Chondrocyte (in vitro differentiated cells): ENCODE data around the gene FEN1. TPM values are rescaled to one million over a fixed set of nuclear protein-coding genes. Genes with fewer than 3 reads are reported as not detected.

Experiments used
- DNase-seq: peaks from one replicate; pipeline ENCODE4 v3.0.0; 2021; ENCODE audit warnings: mixed read lengths, low spot score
- H3K27ac Mint-ChIP-seq: one replicate; pipeline ENCODE4 v1.8.0; 2021; ENCODE audit warnings: mild to moderate bottlenecking, moderate library complexity, mixed read lengths; ENCODE audit not compliant: unreplicated experiment
- H3K27me3 Mint-ChIP-seq: 2 replicates; pipeline ENCODE4 v1.8.0; 2021; ENCODE audit warnings: low read depth, mixed read lengths
- H3K36me3 Mint-ChIP-seq: 2 replicates; pipeline ENCODE4 v1.8.0; 2021; ENCODE audit warnings: low read depth, mixed read lengths
- H3K4me1 Mint-ChIP-seq: 2 replicates; pipeline ENCODE4 v1.8.0; 2021; ENCODE audit warnings: low read depth, mild to moderate bottlenecking, mixed read lengths
- H3K4me3 Mint-ChIP-seq: one replicate; pipeline ENCODE4 v1.8.0; 2021; ENCODE audit warnings: mild to moderate bottlenecking, moderate library complexity, mixed read lengths; ENCODE audit not compliant: unreplicated experiment
- H3K9me3 Mint-ChIP-seq: 2 replicates; pipeline ENCODE4 v1.8.0; 2021; ENCODE audit warnings: low read depth, mixed read lengths
- total RNA-seq: library from RNA; stranded (reverse); gene quantifications from 3 replicates; pipeline ENCODE4 v1.2.1, GENCODE V29; 2021
- TF ChIP-seq, protein P1 (sequence below): fragments of 200-600 bp; sonication (generic); IDR thresholded peaks from 2 replicates; pipeline ENCODE4 v1.5.0; 2021; ENCODE audit warnings: antibody characterized with exemption, mild to moderate bottlenecking, moderate library complexity

Gene FEN1
- total RNA-seq, 1 donor from 2014 or later = 12.6 TPM

DNA sequence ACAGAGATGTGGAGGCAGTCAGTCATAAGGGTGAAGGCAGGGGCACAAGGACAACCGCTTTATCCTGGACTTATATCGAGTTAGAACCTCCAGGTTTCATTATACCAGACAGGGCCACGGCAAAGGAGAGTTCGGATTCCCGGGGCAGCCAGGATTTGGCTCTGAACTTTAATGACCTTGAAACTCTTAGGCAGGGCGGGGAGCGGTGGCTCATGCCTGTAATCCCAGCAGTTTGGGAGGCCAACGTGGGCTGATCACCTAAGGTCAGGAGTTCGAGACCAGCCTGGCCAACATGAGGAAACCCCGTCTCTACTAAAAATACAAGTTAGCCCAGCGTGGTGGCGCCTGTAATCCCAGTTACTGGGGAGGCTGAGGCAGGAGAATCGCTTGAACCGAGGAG, 41.3 kb upstream of the FEN1 start:
- H3K9me3 Mint-ChIP-seq = no peaks in the 10 kb centered on the region
- no peak for DNase-seq
- no peak overlapping the region for H3K27ac Mint-ChIP-seq
- H3K4me3 Mint-ChIP-seq = peak overlapping the region; percentile 21
- peaks cover 4% of the 10 kb centered on the region for H3K27me3 Mint-ChIP-seq
- H3K4me1 Mint-ChIP-seq = peaks cover 12% of the 10 kb centered on the region
- H3K36me3 Mint-ChIP-seq = no peaks in the 10 kb centered on the region
- TF ChIP-seq, protein P1, sequence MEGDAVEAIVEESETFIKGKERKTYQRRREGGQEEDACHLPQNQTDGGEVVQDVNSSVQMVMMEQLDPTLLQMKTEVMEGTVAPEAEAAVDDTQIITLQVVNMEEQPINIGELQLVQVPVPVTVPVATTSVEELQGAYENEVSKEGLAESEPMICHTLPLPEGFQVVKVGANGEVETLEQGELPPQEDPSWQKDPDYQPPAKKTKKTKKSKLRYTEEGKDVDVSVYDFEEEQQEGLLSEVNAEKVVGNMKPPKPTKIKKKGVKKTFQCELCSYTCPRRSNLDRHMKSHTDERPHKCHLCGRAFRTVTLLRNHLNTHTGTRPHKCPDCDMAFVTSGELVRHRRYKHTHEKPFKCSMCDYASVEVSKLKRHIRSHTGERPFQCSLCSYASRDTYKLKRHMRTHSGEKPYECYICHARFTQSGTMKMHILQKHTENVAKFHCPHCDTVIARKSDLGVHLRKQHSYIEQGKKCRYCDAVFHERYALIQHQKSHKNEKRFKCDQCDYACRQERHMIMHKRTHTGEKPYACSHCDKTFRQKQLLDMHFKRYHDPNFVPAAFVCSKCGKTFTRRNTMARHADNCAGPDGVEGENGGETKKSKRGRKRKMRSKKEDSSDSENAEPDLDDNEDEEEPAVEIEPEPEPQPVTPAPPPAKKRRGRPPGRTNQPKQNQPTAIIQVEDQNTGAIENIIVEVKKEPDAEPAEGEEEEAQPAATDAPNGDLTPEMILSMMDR = no peak

DNA sequence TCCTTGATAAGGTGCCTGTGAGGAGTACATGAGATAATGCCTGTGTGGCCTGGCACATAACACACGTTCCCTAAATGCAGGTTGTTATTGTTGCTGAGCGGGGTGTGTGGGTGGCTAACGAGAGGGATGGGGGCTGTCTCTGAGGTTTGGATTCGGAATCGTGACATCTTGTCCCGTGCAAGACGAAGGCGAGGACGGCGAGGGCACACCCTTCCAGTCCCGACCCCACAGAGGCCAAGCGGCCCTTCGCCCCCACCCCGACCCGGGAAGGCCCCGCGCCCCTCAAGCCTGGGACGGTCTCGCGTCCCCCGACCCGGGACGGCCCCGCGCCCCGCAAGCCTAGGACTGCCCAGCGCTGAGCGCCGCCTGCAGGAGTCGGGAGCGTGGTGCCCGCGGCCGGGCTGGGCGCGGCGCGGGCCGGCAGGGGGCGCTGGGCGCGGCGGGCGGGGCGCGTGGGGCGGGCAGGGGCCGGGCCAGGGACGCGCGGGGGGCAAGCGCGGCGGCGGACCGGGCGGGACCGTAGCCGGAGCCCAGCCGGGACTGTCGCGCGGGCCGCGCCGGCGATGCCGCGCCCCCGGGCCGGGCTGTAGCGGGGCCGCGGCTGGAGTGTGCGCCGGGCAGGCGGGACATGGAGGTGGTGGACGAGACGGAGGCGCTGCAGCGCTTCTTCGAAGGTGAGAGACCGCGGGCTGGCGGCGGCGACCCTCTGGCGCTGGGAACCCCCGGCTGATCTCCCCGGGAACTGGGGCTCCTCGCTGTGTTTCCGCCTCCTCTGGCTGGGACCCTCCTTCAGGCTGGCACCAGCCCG, 40.4 kb upstream of the FEN1 start, which contains the start of gene MYRF:
Gene MYRF (plus strand): TSS at position 520 of the 808 bp plus-strand sequence. CDS start 109 bp downstream, at position 629.
- Mint-ChIP-seq H3K36me3 (no peaks in the 10 kb centered on the region), H3K27me3 (peaks cover 4% of the 10 kb centered on the region), H3K27ac (no peak within 1 kb of the TSS), H3K9me3 (no peaks in the 10 kb centered on the region), H3K4me1 (peaks cover 15% of the 10 kb centered on the region), H3K4me3 (peak within 1 kb of the TSS; percentile 67)
- TF ChIP-seq, protein P1 = peak; percentile 78
- no peak for DNase-seq

DNA sequence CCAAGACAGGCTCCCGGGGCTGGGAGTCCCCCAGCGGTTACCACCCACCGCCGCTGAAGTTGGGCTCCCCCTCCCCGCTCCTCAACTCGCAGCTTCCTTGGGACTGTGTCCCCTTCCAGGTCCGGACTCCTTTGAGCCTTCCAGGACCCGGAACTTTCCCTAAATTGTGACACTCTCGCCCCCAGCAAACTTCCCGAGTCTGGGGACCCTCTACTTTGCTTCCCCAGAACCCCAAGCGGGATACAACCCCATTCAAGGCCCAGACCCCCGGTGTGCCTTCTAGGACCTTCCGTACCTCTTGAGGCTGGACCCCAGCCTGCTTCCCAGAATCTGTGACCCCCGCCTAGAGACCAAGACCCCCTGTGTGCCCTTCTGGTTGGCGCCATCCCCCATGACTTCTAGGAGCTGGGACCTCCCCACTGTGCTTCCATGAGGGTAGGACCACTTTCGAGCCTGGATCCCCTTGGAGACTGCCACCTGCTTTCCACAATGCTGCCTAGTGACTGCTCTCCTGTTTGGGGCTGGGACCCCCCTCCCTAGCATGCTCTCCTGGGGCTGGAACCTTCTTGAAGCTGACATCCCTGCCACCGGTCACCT, 39.7 kb upstream of the FEN1 start:
- H3K27ac Mint-ChIP-seq = no peak overlapping the region
- H3K9me3 Mint-ChIP-seq = no peaks in the 10 kb centered on the region
- H3K4me1 Mint-ChIP-seq = peaks cover 15% of the 10 kb centered on the region
- TF ChIP-seq, protein P1 = no peak
- H3K27me3 Mint-ChIP-seq = peaks cover 4% of the 10 kb centered on the region
- DNase-seq = no peak
- H3K36me3 Mint-ChIP-seq = no peaks in the 10 kb centered on the region
- H3K4me3 Mint-ChIP-seq = peak overlapping the region; percentile 67

DNA sequence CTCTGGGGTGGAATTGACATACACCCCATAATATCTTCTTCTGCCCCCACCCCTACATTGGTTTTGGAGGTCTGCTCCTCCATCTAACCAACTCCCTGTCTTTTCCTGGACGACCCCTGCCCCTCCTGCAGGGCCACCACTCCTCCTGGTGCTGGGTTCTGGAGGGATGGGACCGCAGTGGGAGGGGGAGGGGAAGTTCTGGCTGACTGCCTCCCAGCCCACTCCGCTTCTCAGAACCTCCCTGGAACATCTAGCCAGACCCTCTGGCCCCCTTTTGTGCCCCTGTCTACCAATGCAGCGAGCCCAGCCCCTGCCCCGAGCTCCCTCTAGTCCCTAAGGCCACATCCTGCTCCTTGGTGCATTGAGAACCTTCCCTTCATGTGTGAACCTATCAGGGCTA, 39.0 kb upstream of the FEN1 start:
- TF ChIP-seq, protein P1 = no peak
- Mint-ChIP-seq H3K4me1 (peaks cover 15% of the 10 kb centered on the region), H3K27ac (no peak overlapping the region), H3K9me3 (no peaks in the 10 kb centered on the region), H3K36me3 (no peaks in the 10 kb centered on the region), H3K27me3 (peaks cover 4% of the 10 kb centered on the region), H3K4me3 (no peak overlapping the region)
- DNase-seq = no peak

DNA sequence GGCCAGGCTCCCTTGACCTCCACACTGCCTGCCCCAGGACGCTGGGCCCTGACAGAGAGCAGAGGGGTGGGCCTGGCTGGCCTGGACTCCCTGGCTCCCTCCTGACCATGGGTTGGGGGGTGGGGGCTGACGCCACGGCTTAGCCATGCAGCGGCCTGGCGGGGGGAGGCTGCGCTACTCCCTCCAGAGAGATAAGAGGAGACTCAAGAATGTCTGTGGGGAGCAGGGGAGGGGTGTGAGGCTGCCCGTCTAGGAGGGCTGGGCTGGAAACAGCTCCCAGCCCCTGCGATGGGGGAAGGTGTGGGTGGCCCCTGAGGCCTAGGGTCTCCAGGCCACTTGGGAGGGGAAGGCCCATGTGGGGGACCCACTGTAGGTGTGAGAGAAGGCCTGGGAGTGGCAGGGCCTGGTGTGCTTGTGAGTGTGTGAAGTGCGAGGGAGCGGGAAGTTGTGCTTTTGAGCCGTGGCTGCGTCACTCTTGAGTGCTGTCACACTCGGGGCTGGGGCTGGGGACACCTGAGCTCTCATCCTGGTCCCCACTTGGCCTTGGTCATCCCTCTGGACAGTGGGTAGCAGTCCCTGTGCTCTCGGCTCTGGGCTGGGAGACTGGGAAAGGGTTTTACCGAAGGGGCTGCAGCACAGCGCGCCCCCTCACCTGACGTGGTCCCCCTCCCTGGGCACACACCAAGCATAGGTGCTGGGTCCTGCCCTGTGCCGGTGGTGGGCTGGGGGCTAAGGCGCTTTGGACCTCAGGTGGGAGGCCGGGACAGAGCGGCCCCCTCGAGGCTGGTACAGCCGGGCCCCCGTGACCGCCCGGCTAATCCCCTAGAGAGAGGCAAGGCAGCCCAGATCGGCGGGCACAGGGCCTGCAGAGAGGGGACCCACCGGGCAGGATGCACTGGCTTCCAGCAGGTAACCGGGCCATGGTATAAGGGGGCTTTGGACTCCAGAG, 37.9 kb upstream of the FEN1 start:
- Mint-ChIP-seq H3K36me3 (no peaks in the 10 kb centered on the region), H3K4me1 (peaks cover 12% of the 10 kb centered on the region), H3K27me3 (peaks cover 4% of the 10 kb centered on the region), H3K27ac (no peak overlapping the region), H3K4me3 (no peak overlapping the region), H3K9me3 (no peaks in the 10 kb centered on the region)
- TF ChIP-seq, protein P1 = no peak
- DNase-seq = no peak
